HG03025 (cell line): ENCODE data around the gene DRD5.
"Not testable (repeated sequence)": the region's sequence is repeated elsewhere in the genome, so short reads cannot be mapped to it uniquely, and the experiment has no call there.

Source experiments
- ATAC-seq: cut with Tn5 transposase; IDR thresholded peaks from one replicate; pipeline ENCODE4 v1.9.1; 2021; ENCODE audit warnings: mild to moderate bottlenecking, moderate library complexity; ENCODE audit not compliant: unreplicated experiment, low FRiP score

DRD5 gene

GRCh38 chr4:9781343-9782135, at the start of gene DRD5:
TSS of gene DRD5 (plus strand) at chr4:9781634. CDS start at chr4:9782030, 396 bp downstream.
- no peak for ATAC-seq

- ATAC-seq, result not testable (repeated sequence)
These were observed 49.2 kb upstream of the DRD5 start for GRCh38 chr4:9732256-9732655.

GRCh38 chr4:9735515-9735914, 45.9 kb upstream of the DRD5 start:
- no peak for ATAC-seq

- not testable (repeated sequence) for ATAC-seq
These were observed 44.2 kb upstream of the DRD5 start for GRCh38 chr4:9737280-9737679.

- ATAC-seq, result not testable (repeated sequence)
These were observed 37.6 kb upstream of the DRD5 start for GRCh38 chr4:9743789-9744188.

- ATAC-seq, result no peak
These were observed 35.7 kb upstream of the DRD5 start for GRCh38 chr4:9745782-9746181.

- no peak for ATAC-seq
These were observed 22.7 kb upstream of the DRD5 start for GRCh38 chr4:9758641-9759317.

GRCh38 chr4:9762823-9763475, 18.5 kb upstream of the DRD5 start:
- ATAC-seq, result no peak

GRCh38 chr4:9764155-9764696, 17.2 kb upstream of the DRD5 start:
- ATAC-seq, result no peak

- ATAC-seq, result no peak
These were observed 16.3 kb upstream of the DRD5 start for GRCh38 chr4:9765091-9765490.

GRCh38 chr4:9769321-9769720, 12.1 kb upstream of the DRD5 start:
- ATAC-seq, result no peak

- ATAC-seq, result no peak
These were observed 10.4 kb upstream of the DRD5 start for GRCh38 chr4:9771034-9771433.

GRCh38 chr4:9773471-9773870, 8.0 kb upstream of the DRD5 start:
- ATAC-seq, result no peak

- ATAC-seq, result no peak
These were observed 652 bp downstream of the DRD5 start for GRCh38 chr4:9782136-9782436.

- not testable (repeated sequence) for ATAC-seq
These were observed 4.5 kb downstream of the DRD5 start for GRCh38 chr4:9785891-9786290.

- no peak for ATAC-seq
These were observed 10.9 kb downstream of the DRD5 start for GRCh38 chr4:9792381-9792780.

GRCh38 chr4:9796641-9797040, 15.2 kb downstream of the DRD5 start:
- ATAC-seq, result not testable (repeated sequence)

GRCh38 chr4:9800848-9801247, 19.4 kb downstream of the DRD5 start:
- no peak for ATAC-seq

GRCh38 chr4:9804918-9805317, 23.5 kb downstream of the DRD5 start:
- no peak for ATAC-seq

- no peak for ATAC-seq
These were observed 26.6 kb downstream of the DRD5 start for GRCh38 chr4:9808077-9808476.

- no peak for ATAC-seq
These were observed 30.4 kb downstream of the DRD5 start for GRCh38 chr4:9811806-9812205.
